ENCODE data around the gene NOTCH2. TPM values are rescaled to one million over a fixed set of nuclear protein-coding genes. Genes with fewer than 3 reads are reported as not detected.

Gene NOTCH2
- total RNA-seq, 6 donors from 2014 or later = 71.0 to 119 (median 89.1) TPM

- DNase-seq (no peak), ATAC-seq (ENCODE audit: low FRiP score in 2 of 2) (no peak)
- Histone ChIP-seq H3K4me3 (no peak overlapping the region), H3K4me1 (no peaks in the 10 kb centered on the region), H3K27ac (no peak overlapping the region), H3K27me3 (no peaks in the 10 kb centered on the region), H3K36me3 (peaks cover 4 to 34% (median 6%) of the 10 kb centered on the region in 4 donors), H3K9me3 (no peaks in the 10 kb centered on the region)
- WGBS, 2 donors = 79 to 90% methylated on average over 7 of the region's 7 CpGs
- TF ChIP-seq POLR2AphosphoS5 (IDR thresholded peaks at IDR 0.05) = no peak
- TF ChIP-seq EP300 (IDR thresholded peaks at IDR 0.05) = no peak
- no peak for TF ChIP-seq CTCF (IDR thresholded peaks at IDR 0.05)
Observed at GRCh38 chr1:119959268-119960220, 109.9 kb downstream of the NOTCH2 start.

- no peak overlapping the region for H3K27ac ChIP-seq
- ATAC-seq (ENCODE audit: low FRiP score in 2 of 2) = no peak
- H3K4me1 ChIP-seq = no peaks in the 10 kb centered on the region
- 64 to 68% methylated on average over 1 of the region's 1 CpG for WGBS, 2 donors
- H3K9me3 ChIP-seq = no peaks in the 10 kb centered on the region
- H3K4me3 ChIP-seq = no peak overlapping the region
- TF ChIP-seq EP300 (IDR thresholded peaks at IDR 0.05) (no peak), POLR2AphosphoS5 (IDR thresholded peaks at IDR 0.05) (no peak)
- no peak for DNase-seq
- H3K36me3 ChIP-seq = peaks cover 4 to 39% (median 13%) of the 10 kb centered on the region in 4 donors
- H3K27me3 ChIP-seq = no peaks in the 10 kb centered on the region
Observed at GRCh38 chr1:119958223-119958622, 111.2 kb downstream of the NOTCH2 start.

GRCh38 chr1:119956306-119956705 lies 113.2 kb downstream of the NOTCH2 start:
- no peak for DNase-seq
- Histone ChIP-seq H3K9me3 (no peaks in the 10 kb centered on the region), H3K27me3 (no peaks in the 10 kb centered on the region), H3K27ac (no peak overlapping the region), H3K4me1 (no peaks in the 10 kb centered on the region), H3K36me3 (peaks cover 8 to 47% (median 22%) of the 10 kb centered on the region in 4 donors), H3K4me3 (no peak overlapping the region)
- no peak for TF ChIP-seq CTCF (IDR thresholded peaks at IDR 0.05)
- TF ChIP-seq EP300 (IDR thresholded peaks at IDR 0.05) = no peak
- no peak for TF ChIP-seq POLR2AphosphoS5 (IDR thresholded peaks at IDR 0.05)
- no peak for TF ChIP-seq POLR2A (IDR thresholded peaks at IDR 0.05)
- no peak for ATAC-seq (ENCODE audit: low FRiP score in 2 of 2)
- 60 to 73% methylated on average over 2 of the region's 2 CpGs for WGBS, 2 donors

- Histone ChIP-seq H3K27ac (no peak overlapping the region), H3K4me1 (no peaks in the 10 kb centered on the region), H3K27me3 (no peaks in the 10 kb centered on the region), H3K36me3 (peaks cover 13 to 61% (median 30%) of the 10 kb centered on the region in 4 donors), H3K4me3 (no peak overlapping the region), H3K9me3 (no peaks in the 10 kb centered on the region)
- no peak for DNase-seq
- TF ChIP-seq CTCF (IDR thresholded peaks at IDR 0.05) = peak in 1 of 6 experiments; percentile 11
- TF ChIP-seq EP300 (IDR thresholded peaks at IDR 0.05) = no peak
- WGBS, 2 donors = 86 to 87% methylated on average over 9 of the region's 9 CpGs
- ATAC-seq (ENCODE audit: low FRiP score in 2 of 2) = no peak
Observed at GRCh38 chr1:119954476-119955422, 114.7 kb downstream of the NOTCH2 start.
